B cell (primary cell): ENCODE data around the gene TMED1. TPM values are rescaled to one million over a fixed set of nuclear protein-coding genes. Genes with fewer than 3 reads are reported as not detected.

Experiments
- ATAC-seq: fragments of 200-7000 bp; cut with Tn5 transposase; one replicate; pipeline ENCODE4 v1.10.0; 2021; ENCODE audit warnings: low read depth, mild to moderate bottlenecking, moderate number of reproducible peaks, moderate library complexity
- CTCF ChIA-PET: fragments of 350-600 bp; sonication (Branson Sonifier 250); formaldehyde crosslinking; loops from one replicate; lab custom pipeline; 2021; ENCODE audit warnings: antibody characterized with exemption, inconsistent platforms; lab: Charles Lee
- POLR2A ChIA-PET: fragments of 350-600 bp; sonication (Branson Sonifier 250); formaldehyde crosslinking; loops from one replicate; lab custom pipeline; 2021; ENCODE audit warnings: antibody characterized with exemption; lab: Charles Lee
- DNase-seq: peaks from one replicate; pipeline ENCODE4 v3.0.0; 2013
- H2AFZ ChIP-seq: 2 replicates; pipeline ENCODE4 v1.6.1; 2012; ENCODE audit warnings: mild to moderate bottlenecking, low read depth, low read length; ENCODE audit not compliant: insufficient read depth, poor library complexity, severe bottlenecking
- H3K27ac ChIP-seq, 2 donors: 1 replicate in 1 of 2; 2 replicates in 1 of 2; pipeline ENCODE4 v1.5.1; 2012 to 2013; ENCODE audit warnings: low read length in 2 of 2, mild to moderate bottlenecking in 2 of 2, moderate library complexity in 1 of 2
- H3K27me3 ChIP-seq, 4 experiments: fragments of 200-600 bp in 1 of 4; sonication (generic) in 1 of 4; replicated peaks in 1 of 4; 1 replicate in 2 of 4; 2 replicates in 2 of 4; pipeline versions ENCODE4 v1.6.1 to v1.7.0; 2013 to 2016; ENCODE audit warnings: low read length in 3 of 4, mild to moderate bottlenecking in 2 of 4, mixed read lengths in 1 of 4, moderate library complexity in 1 of 4; ENCODE audit not compliant: insufficient read depth in 4 of 4, control insufficient read depth in 3 of 4; ENCODE audit errors: control extremely low read depth in 1 of 4
- H3K36me3 ChIP-seq, 2 experiments: replicated peaks in 1 of 2; 1 replicate in 1 of 2; 2 replicates in 1 of 2; pipeline versions ENCODE4 v1.6.1 to v1.7.1; 2013; ENCODE audit warnings: low read length in 1 of 2; ENCODE audit not compliant: insufficient read depth in 2 of 2, control insufficient read depth in 1 of 2; ENCODE audit errors: control extremely low read depth in 1 of 2, extremely low read depth in 1 of 2
- H3K4me1 ChIP-seq, 2 donors: fragments of 200-600 bp in 1 of 2; sonication (generic) in 1 of 2; 1 replicate in 1 of 2; 2 replicates in 1 of 2; pipeline versions ENCODE4 v1.5.1 to v1.6.1; 2013 to 2017; ENCODE audit warnings: low read length in 2 of 2; ENCODE audit not compliant: control insufficient read depth in 2 of 2, insufficient read depth in 2 of 2
- H3K4me2 ChIP-seq: replicated peaks from 2 replicates; pipeline ENCODE3; 2012; ENCODE audit warnings: mild to moderate bottlenecking, low read depth, low read length; ENCODE audit not compliant: poor library complexity, severe bottlenecking
- H3K4me3 ChIP-seq, 5 experiments: fragments of 200-600 bp in 1 of 5; sonication (generic) in 1 of 5; 1 replicate in 3 of 5; 2 replicates in 2 of 5; pipeline versions ENCODE4 v1.5.1 to v1.7.0; 2011 to 2016; ENCODE audit warnings: low read length in 4 of 5, mild to moderate bottlenecking in 4 of 5, low read depth in 2 of 5, control low read depth in 1 of 5, moderate library complexity in 1 of 5; ENCODE audit not compliant: insufficient read depth in 1 of 5; ENCODE audit errors: control extremely low read depth in 1 of 5, extremely low read depth in 1 of 5
- H3K79me2 ChIP-seq: fragments of 200-600 bp; sonication (generic); one replicate; pipeline ENCODE4 v1.6.0; 2016; ENCODE audit warnings: low read length; ENCODE audit not compliant: control insufficient read depth, insufficient read depth
- H3K9ac ChIP-seq: fragments of 200-600 bp; sonication (generic); 2 replicates; pipeline ENCODE4 v1.6.1; 2017; ENCODE audit warnings: mild to moderate bottlenecking, low read length, moderate library complexity
- H3K9me3 ChIP-seq, 3 donors: one replicate each; pipeline versions ENCODE4 v1.6.1 to v1.7.1; 2013; ENCODE audit warnings: low read length in 2 of 3; ENCODE audit not compliant: control insufficient read depth in 2 of 3, insufficient read depth in 1 of 3; ENCODE audit errors: control extremely low read depth in 1 of 3
- H4K20me1 ChIP-seq: 2 replicates; pipeline ENCODE4 v1.6.0; 2012; ENCODE audit warnings: mild to moderate bottlenecking, low read length; ENCODE audit not compliant: insufficient read depth, control insufficient read depth, poor library complexity, severe bottlenecking
- H3K27ac Mint-ChIP-seq: one replicate; pipeline ENCODE4 v1.8.0; 2021; ENCODE audit warnings: mixed read lengths
- H3K27me3 Mint-ChIP-seq: one replicate; pipeline ENCODE4 v1.8.0; 2021; ENCODE audit warnings: mixed read lengths
- H3K4me1 Mint-ChIP-seq: one replicate; pipeline ENCODE4 v1.8.0; 2021; ENCODE audit warnings: mixed read lengths
- H3K4me3 Mint-ChIP-seq: one replicate; pipeline ENCODE4 v1.8.0; 2021; ENCODE audit warnings: mixed read lengths
- H3K9me3 Mint-ChIP-seq: one replicate; pipeline ENCODE4 v1.8.0; 2022; ENCODE audit warnings: mixed read lengths; ENCODE audit not compliant: insufficient read depth
- EZH2 ChIP-seq: IDR thresholded peaks from 2 replicates; pipeline ENCODE4 v1.6.1; 2012; ENCODE audit warnings: borderline replicate concordance, low read depth, mild to moderate bottlenecking, moderate library complexity, low read length; ENCODE audit not compliant: insufficient read depth, poor library complexity, severe bottlenecking
- WGBS: methylation state at CpG from one replicate; pipeline ENCODE4 v1.1.5; 2013; ENCODE audit warnings: missing lambda C conversion rate; ENCODE audit not compliant: insufficient coverage; 5-methylcytosine and 5-hydroxymethylcytosine counted together
- intact Hi-C: fragments of 100-400 bp; cut with micrococcal nuclease; formaldehyde crosslinking; loops from one replicate; pipeline ENCODE4 v1.10.0; 2022
- polyA plus RNA-seq: library from polyadenylated mRNA; depleted of rRNA; stranded (reverse); fragments of >200 nt; gene quantifications from 2 replicates; pipeline ENCODE4 v1.2.3, GENCODE V29; 2012
- total RNA-seq, 2 donors: library from RNA; stranded (reverse); fragments of 120-200 nt in 1 of 2; gene quantifications; 1 replicate in 1 of 2; 2 replicates in 1 of 2; pipeline versions ENCODE4 v1.2.3 to v1.2.4, GENCODE V29; 2013 to 2022
- TF ChIP-seq, protein P1 (sequence below): fragments of 200-600 bp; IDR thresholded peaks from one replicate; pipeline ENCODE4 v1.8.0; 2022; ENCODE audit warnings: antibody characterized with exemption, mild to moderate bottlenecking

TMED1 gene
- total and polyA plus RNA-seq, 2 donors (not counting 1 experiment from before 2014, with no cell fraction given) = 10.8 to 14.7 TPM

DNA sequence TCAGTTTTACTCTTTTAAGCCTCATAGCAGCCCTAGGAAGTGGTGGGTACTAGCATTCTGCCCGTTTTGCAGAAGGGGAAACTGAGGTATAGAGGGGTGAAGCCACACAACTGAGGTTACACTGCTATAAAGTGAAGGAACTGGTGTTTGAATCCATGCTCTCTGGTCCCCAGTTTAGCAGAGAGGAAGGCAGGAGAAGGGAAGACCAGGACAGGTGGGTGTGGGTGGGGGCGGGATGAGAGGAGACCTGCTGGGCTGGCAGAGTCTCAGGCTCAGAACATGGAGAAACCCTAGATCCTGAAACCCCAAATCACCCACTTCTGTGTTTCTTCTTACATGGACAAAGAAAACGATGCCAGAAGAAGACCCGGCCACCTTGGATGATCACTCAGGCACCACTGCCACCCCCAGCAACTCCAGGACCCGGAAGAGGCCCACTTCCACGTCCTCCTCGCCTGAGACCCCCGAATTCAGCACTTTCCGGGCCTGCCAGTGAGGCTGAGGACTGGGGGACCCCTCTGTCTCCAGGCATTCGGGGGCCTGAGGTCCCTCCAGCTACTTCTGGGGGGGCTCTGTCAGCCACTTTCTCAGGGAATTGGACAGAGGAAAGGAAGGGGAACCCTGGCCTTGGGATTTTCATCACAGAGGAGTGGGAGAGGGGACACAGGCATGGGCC lies 33.0 kb upstream of the TMED1 start:
- Mint-ChIP-seq H3K9me3 (no peaks in the 10 kb centered on the region), H3K4me1 (peaks cover 46% of the 10 kb centered on the region), H3K4me3 (peak overlapping the region; percentile 43), H3K27me3 (no peaks in the 10 kb centered on the region), H3K27ac (peak overlapping the region; percentile 89)
- H2AFZ ChIP-seq = no peak overlapping the region
- H3K79me2 ChIP-seq = peaks cover 32% of the 10 kb centered on the region
- H3K36me3 ChIP-seq = no peaks in the 10 kb centered on the region
- WGBS = 96% methylated on average over 7 of the region's 10 CpGs
- peak overlapping the region; percentile 86 for H3K4me2 ChIP-seq
- ATAC-seq (no peak), DNase-seq (no peak)
- H3K27ac ChIP-seq = peak overlapping the region; percentile 77 to 81
- H3K9ac ChIP-seq = no peak overlapping the region
- H3K4me1 ChIP-seq = peaks cover 36 to 53% of the 10 kb centered on the region in 2 donors
- ChIA-PET POLR2A (interaction anchor here (1.0 to 1.9 kb wide), 2 partner anchors 10 to 33 kb away, joined by 9 to 11 read pairs; partner anchors contain the start of gene TMED1), CTCF (interaction anchor here (0.5 to 7.4 kb wide), 4 partner anchors 8 to 224 kb away, joined by 3 to 62 read pairs (median 10); partner anchors contain the start of genes DNM2 and TMED1)
- H3K4me3 ChIP-seq = no peak overlapping the region
- H4K20me1 ChIP-seq = no peaks in the 10 kb centered on the region
- no peaks in the 10 kb centered on the region for H3K27me3 ChIP-seq
- no peaks in the 10 kb centered on the region for H3K9me3 ChIP-seq
- intact Hi-C loops = no loop called here
- no peak for TF ChIP-seq EZH2
- TF ChIP-seq, protein P1, sequence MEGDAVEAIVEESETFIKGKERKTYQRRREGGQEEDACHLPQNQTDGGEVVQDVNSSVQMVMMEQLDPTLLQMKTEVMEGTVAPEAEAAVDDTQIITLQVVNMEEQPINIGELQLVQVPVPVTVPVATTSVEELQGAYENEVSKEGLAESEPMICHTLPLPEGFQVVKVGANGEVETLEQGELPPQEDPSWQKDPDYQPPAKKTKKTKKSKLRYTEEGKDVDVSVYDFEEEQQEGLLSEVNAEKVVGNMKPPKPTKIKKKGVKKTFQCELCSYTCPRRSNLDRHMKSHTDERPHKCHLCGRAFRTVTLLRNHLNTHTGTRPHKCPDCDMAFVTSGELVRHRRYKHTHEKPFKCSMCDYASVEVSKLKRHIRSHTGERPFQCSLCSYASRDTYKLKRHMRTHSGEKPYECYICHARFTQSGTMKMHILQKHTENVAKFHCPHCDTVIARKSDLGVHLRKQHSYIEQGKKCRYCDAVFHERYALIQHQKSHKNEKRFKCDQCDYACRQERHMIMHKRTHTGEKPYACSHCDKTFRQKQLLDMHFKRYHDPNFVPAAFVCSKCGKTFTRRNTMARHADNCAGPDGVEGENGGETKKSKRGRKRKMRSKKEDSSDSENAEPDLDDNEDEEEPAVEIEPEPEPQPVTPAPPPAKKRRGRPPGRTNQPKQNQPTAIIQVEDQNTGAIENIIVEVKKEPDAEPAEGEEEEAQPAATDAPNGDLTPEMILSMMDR = no peak

DNA sequence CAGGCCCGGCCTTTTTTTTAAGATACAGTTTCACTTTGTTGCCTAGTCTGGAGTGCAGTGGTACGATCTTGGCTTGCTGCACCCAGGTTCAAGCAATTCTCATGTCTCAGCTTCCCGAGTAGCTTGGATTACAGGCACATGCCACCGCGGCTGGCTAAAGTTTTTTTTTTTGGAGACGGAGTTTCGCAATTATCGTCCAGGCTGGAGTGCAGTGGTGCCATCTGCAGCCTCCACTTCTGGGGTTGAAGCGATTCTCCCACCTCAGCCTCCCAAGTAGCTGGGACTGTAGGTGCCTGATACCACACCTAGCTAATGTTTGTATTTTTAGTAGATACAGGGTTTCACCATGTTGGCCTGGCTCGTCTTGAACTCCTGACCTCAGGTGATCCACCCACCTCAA lies 30.5 kb upstream of the TMED1 start:
- H3K27me3 ChIP-seq = no peaks in the 10 kb centered on the region
- H2AFZ ChIP-seq = no peak overlapping the region
- Mint-ChIP-seq H3K4me1 (peaks cover 38% of the 10 kb centered on the region), H3K4me3 (no peak overlapping the region), H3K9me3 (no peaks in the 10 kb centered on the region), H3K27ac (no peak overlapping the region), H3K27me3 (no peaks in the 10 kb centered on the region)
- ATAC-seq = no peak
- no peak overlapping the region for H3K4me3 ChIP-seq
- intact Hi-C loops = no loop called here
- POLR2A ChIA-PET = interaction anchor here (0.7 to 1.1 kb wide), 2 partner anchors 104 to 556 kb away, joined by 4 read pairs; no protein-coding TSS in a partner anchor
- H4K20me1 ChIP-seq = no peaks in the 10 kb centered on the region
- 96% methylated on average over 8 of the region's 10 CpGs for WGBS
- TF ChIP-seq EZH2 = no peak
- TF ChIP-seq, protein P1 = no peak
- no peak overlapping the region for H3K9ac ChIP-seq
- CTCF ChIA-PET = interaction anchor here (1.1 to 7.4 kb wide), 7 partner anchors 11 to 164 kb away, joined by 3 to 62 read pairs (median 12); partner anchors contain the start of genes DNM2, QTRT1 and TMED1
- no peak overlapping the region for H3K27ac ChIP-seq
- no peak overlapping the region for H3K4me2 ChIP-seq
- no peaks in the 10 kb centered on the region for H3K36me3 ChIP-seq
- no peaks in the 10 kb centered on the region for H3K9me3 ChIP-seq
- peaks cover 25 to 42% of the 10 kb centered on the region in 2 donors for H3K4me1 ChIP-seq
- DNase-seq = no peak
- H3K79me2 ChIP-seq = peaks cover 10% of the 10 kb centered on the region
